ENCODE data around the gene GPR156.

Gene GPR156

DNA sequence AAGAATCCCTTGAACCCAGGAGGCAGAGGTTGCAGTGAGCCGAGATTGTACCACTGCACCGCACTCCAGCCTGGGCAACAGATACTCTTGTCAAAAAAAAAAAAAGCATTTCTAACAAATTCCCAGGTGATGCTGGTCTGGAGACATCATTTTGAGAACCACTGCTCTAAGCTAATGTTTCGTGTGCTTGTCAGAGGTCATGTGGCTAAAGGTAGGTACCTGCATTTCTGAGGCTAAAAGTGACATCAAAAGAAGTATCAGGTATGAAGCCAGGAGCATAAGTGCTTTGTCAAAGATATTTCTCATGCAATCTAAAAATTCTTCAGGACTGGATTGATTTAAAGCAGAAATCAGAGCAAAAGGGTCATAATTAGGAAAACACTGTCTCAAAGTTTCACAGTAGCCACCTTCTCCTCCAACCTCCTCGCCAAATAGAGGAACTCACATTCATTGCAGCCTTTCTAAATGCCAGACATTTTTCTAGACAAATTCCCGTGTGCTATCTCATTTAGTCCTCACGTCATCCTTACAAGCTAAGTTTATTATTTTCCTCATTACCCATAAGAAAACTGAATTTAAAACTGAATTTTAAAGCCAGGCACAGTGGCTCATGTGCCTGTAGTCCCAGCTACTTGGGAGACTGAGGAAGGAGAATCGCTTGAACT, 165.0 kb downstream of the GPR156 start:
- DNase-seq (ENCODE audit: low read depth in 2 of 2): no peak

Measured in fibroblast of skin of left biceps (primary cell).